Heart right ventricle (tissue), 16 donors: Measurements from ENCODE around the gene CARD10. TPM values are rescaled to one million over a fixed set of nuclear protein-coding genes. Genes with fewer than 3 reads are reported as not detected.
"Not testable (repeated sequence)": the region's sequence is repeated elsewhere in the genome, so short reads cannot be mapped to it uniquely, and the experiment has no call there.

Experiments
- ATAC-seq, 8 donors: fragments of 200-7000 bp; cut with Tn5 transposase; one replicate each; pipeline ENCODE4 v1.9.1; 2020; ENCODE audit warnings: mild to moderate bottlenecking in 8 of 8, moderate library complexity in 8 of 8, moderate number of reproducible peaks in 1 of 8
- DNase-seq, 2 donors: peaks; one replicate each; pipeline ENCODE4 v3.0.0-alpha.2; 2020
- H3K27ac ChIP-seq, 10 donors: fragments of 200-600 bp; sonication (generic) in 2 of 10; one replicate each; pipeline versions ENCODE4 v1.5.0 to v1.8.0; 2020 to 2022; ENCODE audit warnings: mild to moderate bottlenecking in 3 of 10
- H3K27me3 ChIP-seq, 7 donors: fragments of 200-600 bp; one replicate each; pipeline ENCODE4 v1.8.0; 2021 to 2022; ENCODE audit warnings: mild to moderate bottlenecking in 2 of 7
- H3K36me3 ChIP-seq, 9 donors: fragments of 200-600 bp; sonication (generic) in 1 of 9; one replicate each; pipeline versions ENCODE4 v1.5.0 to v1.8.0; 2020 to 2022; ENCODE audit warnings: mild to moderate bottlenecking in 2 of 9
- H3K4me1 ChIP-seq, 9 donors: fragments of 200-600 bp; sonication (generic) in 1 of 9; one replicate each; pipeline versions ENCODE4 v1.5.0 to v1.8.0; 2020 to 2022; ENCODE audit warnings: mild to moderate bottlenecking in 4 of 9
- H3K4me3 ChIP-seq, 10 donors: fragments of 200-600 bp; sonication (generic) in 2 of 10; one replicate each; pipeline versions ENCODE4 v1.5.0 to v1.8.0; 2020 to 2022; ENCODE audit warnings: mild to moderate bottlenecking in 7 of 10, moderate library complexity in 2 of 10
- H3K9me3 ChIP-seq, 11 donors: fragments of 200-600 bp in 10 of 11; sonication (generic) in 2 of 11; one replicate each; pipeline versions ENCODE4 v1.5.0 to v1.8.0; 2013 to 2022; ENCODE audit warnings: mild to moderate bottlenecking in 2 of 11, control low read depth in 1 of 11, moderate library complexity in 1 of 11
- CTCF ChIP-seq, 9 donors: fragments of 200-600 bp; sonication (generic) in 2 of 9; IDR thresholded peaks; one replicate each; pipeline versions ENCODE4 v1.5.0 to v1.8.0; 2021 to 2022; ENCODE audit warnings: antibody characterized with exemption in 9 of 9, mild to moderate bottlenecking in 5 of 9, moderate library complexity in 1 of 9
- WGBS, 2 donors: extraction: QIAGEN DNeasy Blood & Tissue Kit; methylation state at CpG; one replicate each; pipeline ENCODE4 v1.1.7; 2013; ENCODE audit warnings: inconsistent platforms in 1 of 2; 5-methylcytosine and 5-hydroxymethylcytosine counted together
- intact Hi-C, 10 donors: fragments of 100-400 bp; cut with DNase I; formaldehyde crosslinking; loops; one replicate each; pipeline versions ENCODE4 v1.11.1 to v1.14.2; 2022
- polyA plus RNA-seq, 2 donors: library from polyadenylated mRNA; stranded (reverse); fragments of 200-250 nt; gene quantifications; one replicate each; pipeline ENCODE4 v1.2.3, GENCODE V29; 2013
- total RNA-seq, 10 donors: library from RNA; stranded (reverse); fragmentation: NEBNext Ultra II Directional in 3 of 10; extraction: Animal tissue kit (Norgen Biotek cat#: 25700) in 3 of 10; gene quantifications; one replicate each; pipeline versions ENCODE4 v1.2.1 to v1.2.4, GENCODE V29; 2021 to 2023
- donor health status: Arrhythmogenic right ventricular cardiomyopathy.
- donor health status: ischemic (EF 13 %, LVEDD 7.1; RV severe dilation, severe dysfunction).
- donor health status: healthy with polysubstance abuse.
- donor health status: DM: no; HTN: yes; CAD: no.
- donor health status: DM: no; HTN: no; CAD: no.
- donor health status: ischemic (EF 25% LVEDD 6.9; RV normal size, moderate dysfunction).
- donor health status: ischemic (EF 25% LVEDD 5.7; RV mildly dilated, moderate dysfunction).
- donor health status: healthy.
- donor health status: DM: yes; HTN: yes; CAD: no.
- donor health status: Ischemic cardiomyopathy.
- donor health status: ischemic (EF 35%, LVEDD 5.7; RV mildly dilated, moderate dysfunction).
- donor health status: nonischemic (EF 11% LVEDD 7.7; RV severe dilation, severe dysfunction).
- donor health status: DM: yes; HTN: yes; CAD: no.
- donor health status: PGD.
- donor health status: ischemic (EF 29% LVEDD 5.4; RV normal size, mild dysfunction).
- donor health status: nonischemic (EF 23%, LVEDD 6.1; RV moderate dilation, normal function).

CARD10 gene
- total and polyA plus RNA-seq, 12 donors, result 7.4 to 14.8 (median 8.9) TPM

- Histone ChIP-seq H3K9me3 (no peaks in the 10 kb centered on the region), H3K4me1 (peaks cover 27 to 73% (median 58%) of the 10 kb centered on the region in 9 donors), H3K4me3 (no peak overlapping the region), H3K36me3 (no peaks in the 10 kb centered on the region), H3K27ac (peak overlapping the region; percentile 60 to 93 (median 81)), H3K27me3 (peaks cover 0 to 14% (median 0%) of the 10 kb centered on the region in 7 donors)
- DNase-seq, result peak; percentile 69 to 82
- TF ChIP-seq CTCF (IDR thresholded peaks at IDR 0.05), result no peak
- intact Hi-C loops, result no loop called here
- peak; percentile 25 to 85 (median 79) for ATAC-seq
- 21 to 25% methylated on average over 16 of the region's 16 CpGs for WGBS, 2 donors
These were observed 33.4 kb upstream of the CARD10 start for GRCh38 chr22:37552524-37553163.

GRCh38 chr22:37551981-37552380 is 32.8 kb upstream of the CARD10 start:
- 48 to 66% methylated on average over 6 of the region's 6 CpGs for WGBS, 2 donors
- Histone ChIP-seq H3K9me3 (no peaks in the 10 kb centered on the region), H3K4me3 (no peak overlapping the region), H3K36me3 (no peaks in the 10 kb centered on the region), H3K4me1 (peaks cover 31 to 73% (median 58%) of the 10 kb centered on the region in 9 donors), H3K27me3 (peaks cover 0 to 7% (median 0%) of the 10 kb centered on the region in 7 donors), H3K27ac (peak overlapping the region; percentile 60 to 93 (median 81))
- intact Hi-C loops, result no loop called here
- peak; percentile 27 to 79 (median 56) for ATAC-seq
- no peak for DNase-seq
- no peak for TF ChIP-seq CTCF (IDR thresholded peaks at IDR 0.05)

GRCh38 chr22:37550921-37551320 is 31.7 kb upstream of the CARD10 start:
- ATAC-seq, DNase-seq, H3K9me3 ChIP-seq, H3K4me3 ChIP-seq, H3K27me3 ChIP-seq, intact Hi-C loops, H3K36me3 ChIP-seq: not testable (repeated sequence)
- H3K4me1 ChIP-seq, result peaks cover 35 to 75% (median 58%) of the 10 kb centered on the region in 9 donors
- 87 to 89% methylated on average over 9 of the region's 9 CpGs for WGBS, 2 donors
- peak overlapping the region; percentile 60 to 93 (median 81) for H3K27ac ChIP-seq

GRCh38 chr22:37549704-37550059 is 30.5 kb upstream of the CARD10 start:
- DNase-seq (peak in 1 of 2 donors; percentile 63), ATAC-seq (peak in 1 of 8 donors; percentile 8)
- Histone ChIP-seq H3K27ac (peak overlapping the region in 8 of 10 donors; percentile 12 to 94 (median 36)), H3K9me3 (no peaks in the 10 kb centered on the region), H3K36me3 (no peaks in the 10 kb centered on the region), H3K27me3 (no peaks in the 10 kb centered on the region), H3K4me1 (peaks cover 39 to 86% (median 69%) of the 10 kb centered on the region in 9 donors), H3K4me3 (no peak overlapping the region)
- 31% methylated on average over 5 of the region's 5 CpGs for WGBS, 2 donors
- TF ChIP-seq CTCF (IDR thresholded peaks at IDR 0.05), result peak in 7 of 9 donors; percentile 24 to 53 (median 39)
- intact Hi-C loops, result no loop called here

- 66 to 69% methylated on average over 9 of the region's 9 CpGs for WGBS, 2 donors
- Histone ChIP-seq H3K36me3 (no peaks in the 10 kb centered on the region), H3K27me3 (no peaks in the 10 kb centered on the region), H3K27ac (peak overlapping the region; percentile 84 to 96 (median 92)), H3K4me3 (no peak overlapping the region), H3K4me1 (peaks cover 34 to 77% (median 63%) of the 10 kb centered on the region in 9 donors), H3K9me3 (no peaks in the 10 kb centered on the region)
- no peak for DNase-seq
- intact Hi-C loops, result loop anchor here in 1 of 10 donors (2.0 kb wide), 1 partner anchor 14 kb away; the partner anchor contains the start of gene CDC42EP1
- TF ChIP-seq CTCF (IDR thresholded peaks at IDR 0.05), result no peak
- ATAC-seq, result no peak
These were observed 28.1 kb upstream of the CARD10 start for GRCh38 chr22:37547251-37547741.
